ENCODE results near the gene SND1. TPM values are rescaled to one million over a fixed set of nuclear protein-coding genes. Genes with fewer than 3 reads are reported as not detected.
A peak's percentile ranks its signal among the peaks of the same experiment; 100 is the strongest.

Gene SND1
- polyA plus RNA-seq, 3 donors: 46.5 to 97.3 (median 79.8) TPM

GRCh38 chr7:128114806-128115205, 462.8 kb downstream of the SND1 start:
- Mint-ChIP-seq H3K4me1 (peaks cover 58% of the 10 kb centered on the region), H3K4me3 (no peak overlapping the region), H3K27ac (peak overlapping the region in 1 of 7 donors; percentile 13), H3K27me3 (ENCODE audit: low read depth in 3 of 3) (peaks cover 1 to 5% (median 1%) of the 10 kb centered on the region in 3 donors), H3K9me3 (peaks cover 0 to 3% (median 0%) of the 10 kb centered on the region in 7 donors), H3K36me3 (no peaks in the 10 kb centered on the region)
- WGBS (ENCODE audit: insufficient coverage): 86% methylated on average over 4 of the region's 7 CpGs
- Histone ChIP-seq H2AFZ (ENCODE audit: insufficient read depth, low read depth, low read length, poor library complexity, severe bottlenecking) (no peak overlapping the region), H3K27ac (ENCODE audit: low read depth in 1 of 2, low read length in 2 of 2) (no peak overlapping the region), H4K20me1 (ENCODE audit: insufficient read depth, low read length) (no peaks in the 10 kb centered on the region), H3K9ac (ENCODE audit: insufficient read depth, low read length, poor library complexity, severe bottlenecking) (no peak overlapping the region), H3K79me2 (ENCODE audit: insufficient read depth, low read length) (no peaks in the 10 kb centered on the region), H3K4me1 (ENCODE audit: control insufficient read depth in 1 of 2, insufficient read depth in 2 of 2, low read length in 2 of 2) (peaks cover 47 to 48% of the 10 kb centered on the region in 2 donors), H3K9me3 (replicated peaks in 1 of 2; ENCODE audit: control insufficient read depth in 1 of 2, insufficient read depth in 1 of 2, low read length in 2 of 2) (no peaks in the 10 kb centered on the region), H3K27me3 (ENCODE audit: control insufficient read depth in 2 of 2, insufficient read depth in 2 of 2, low read length in 2 of 2) (no peaks in the 10 kb centered on the region), H3K4me3 (replicated peaks in 1 of 3; ENCODE audit: low read depth in 2 of 3, low read length in 3 of 3) (no peak overlapping the region), H3K4me2 (replicated peaks; ENCODE audit: extremely low read depth, low read length, poor library complexity, severe bottlenecking) (no peak overlapping the region), H3K36me3 (replicated peaks in 1 of 2; ENCODE audit: control insufficient read depth in 1 of 2, insufficient read depth in 2 of 2, low read length in 2 of 2) (no peaks in the 10 kb centered on the region)
- DNase-seq: no peak
- TF ChIP-seq CTCF (IDR thresholded peaks at IDR 0.05): no peak
- intact Hi-C loops (cut with micrococcal nuclease): no loop called here

- Histone ChIP-seq H3K9ac (ENCODE audit: insufficient read depth, low read length, poor library complexity, severe bottlenecking) (no peak overlapping the region), H3K9me3 (replicated peaks in 1 of 2; ENCODE audit: control insufficient read depth in 1 of 2, insufficient read depth in 1 of 2, low read length in 2 of 2) (no peaks in the 10 kb centered on the region), H3K4me3 (replicated peaks in 1 of 3; ENCODE audit: low read depth in 2 of 3, low read length in 3 of 3) (no peak overlapping the region), H3K4me1 (ENCODE audit: control insufficient read depth in 1 of 2, insufficient read depth in 2 of 2, low read length in 2 of 2) (peaks cover 42 to 44% of the 10 kb centered on the region in 2 donors), H2AFZ (ENCODE audit: insufficient read depth, low read depth, low read length, poor library complexity, severe bottlenecking) (no peak overlapping the region), H3K4me2 (replicated peaks; ENCODE audit: extremely low read depth, low read length, poor library complexity, severe bottlenecking) (no peak overlapping the region), H3K27ac (ENCODE audit: low read depth in 1 of 2, low read length in 2 of 2) (no peak overlapping the region), H3K36me3 (replicated peaks in 1 of 2; ENCODE audit: control insufficient read depth in 1 of 2, insufficient read depth in 2 of 2, low read length in 2 of 2) (no peaks in the 10 kb centered on the region), H3K79me2 (ENCODE audit: insufficient read depth, low read length) (no peaks in the 10 kb centered on the region), H3K27me3 (ENCODE audit: control insufficient read depth in 2 of 2, insufficient read depth in 2 of 2, low read length in 2 of 2) (no peaks in the 10 kb centered on the region), H4K20me1 (ENCODE audit: insufficient read depth, low read length) (no peaks in the 10 kb centered on the region)
- Mint-ChIP-seq H3K4me1 (peaks cover 53% of the 10 kb centered on the region), H3K27me3 (ENCODE audit: low read depth in 3 of 3) (peaks cover 1 to 5% (median 1%) of the 10 kb centered on the region in 3 donors), H3K36me3 (no peaks in the 10 kb centered on the region), H3K9me3 (peaks cover 0 to 3% (median 0%) of the 10 kb centered on the region in 7 donors), H3K4me3 (no peak overlapping the region), H3K27ac (no peak overlapping the region)
- intact Hi-C loops (cut with micrococcal nuclease): no loop called here
- 60% methylated on average over 5 of the region's 10 CpGs for WGBS (ENCODE audit: insufficient coverage)
- no peak for TF ChIP-seq CTCF (IDR thresholded peaks at IDR 0.05)
- peak in 1 of 3 donors; percentile 43 for DNase-seq
Measured at GRCh38 chr7:128115336-128115820, 463.4 kb downstream of the SND1 start.

Measured in CD14-positive monocyte (primary cell).